Brain microvascular endothelial cell (primary cell): ENCODE data around the gene RAPGEF2.

Experiments used
- DNase-seq: peaks from one replicate; pipeline ENCODE4 v3.0.0-alpha.2; 2020
- H3K27ac ChIP-seq: fragments of 250-450 bp; sonication (Bioruptor Pico); 2 replicates; pipeline ENCODE4 v1.5.1; 2020; ENCODE audit warnings: mild to moderate bottlenecking, moderate library complexity
- H3K27me3 ChIP-seq: fragments of 250-450 bp; sonication (Bioruptor Pico); replicated peaks from 2 replicates; pipeline ENCODE4 v1.5.1; 2020; ENCODE audit warnings: mild to moderate bottlenecking
- H3K36me3 ChIP-seq: fragments of 250-450 bp; sonication (Bioruptor Pico); replicated peaks from 2 replicates; pipeline ENCODE4 v1.5.1; 2020; ENCODE audit warnings: mild to moderate bottlenecking
- H3K4me3 ChIP-seq: 2 replicates; pipeline ENCODE4 v1.5.1; 2011; ENCODE audit warnings: low read depth, mild to moderate bottlenecking, control low read depth, low read length, moderate library complexity
- in situ Hi-C: cut with HindIII; loops from 2 replicates; pipeline ENCODE4 v1.10.0; 2017; ENCODE audit warnings: low sequenced_read_pairs, low pct_ligation_motif_present
- TF ChIP-seq, protein P1 (sequence below): IDR thresholded peaks from 2 replicates; pipeline ENCODE4 v1.5.1; 2011; ENCODE audit warnings: low read depth, mild to moderate bottlenecking, moderate library complexity, low read length, control low read depth, inconsistent platforms; ENCODE audit errors: missing control alignments

Gene RAPGEF2

DNA sequence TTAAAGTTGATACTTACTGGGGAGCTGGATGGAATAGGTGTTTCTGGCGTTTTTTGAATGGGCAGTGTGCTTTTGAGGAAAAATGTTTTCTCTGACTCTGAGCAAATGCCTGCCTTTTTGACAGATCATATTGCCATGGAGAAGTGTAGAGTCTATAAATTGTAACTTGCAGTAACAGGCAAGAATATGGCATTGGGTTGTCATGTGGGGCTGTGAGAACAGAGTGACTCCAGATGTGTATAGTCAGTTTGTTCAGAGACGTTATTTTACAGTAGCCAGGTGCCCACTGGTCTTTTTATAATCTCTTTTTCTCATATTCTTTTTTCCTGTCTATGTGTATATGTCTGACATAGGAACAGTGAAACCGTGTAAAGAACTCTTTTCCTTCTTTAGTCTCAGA lies 40.8 kb downstream of the RAPGEF2 start:
- Histone ChIP-seq H3K27ac (no peak overlapping the region), H3K27me3 (no peaks in the 10 kb centered on the region), H3K4me3 (no peak overlapping the region), H3K36me3 (no peaks in the 10 kb centered on the region)
- in situ Hi-C loops, result no loop called here
- TF ChIP-seq, protein P1, sequence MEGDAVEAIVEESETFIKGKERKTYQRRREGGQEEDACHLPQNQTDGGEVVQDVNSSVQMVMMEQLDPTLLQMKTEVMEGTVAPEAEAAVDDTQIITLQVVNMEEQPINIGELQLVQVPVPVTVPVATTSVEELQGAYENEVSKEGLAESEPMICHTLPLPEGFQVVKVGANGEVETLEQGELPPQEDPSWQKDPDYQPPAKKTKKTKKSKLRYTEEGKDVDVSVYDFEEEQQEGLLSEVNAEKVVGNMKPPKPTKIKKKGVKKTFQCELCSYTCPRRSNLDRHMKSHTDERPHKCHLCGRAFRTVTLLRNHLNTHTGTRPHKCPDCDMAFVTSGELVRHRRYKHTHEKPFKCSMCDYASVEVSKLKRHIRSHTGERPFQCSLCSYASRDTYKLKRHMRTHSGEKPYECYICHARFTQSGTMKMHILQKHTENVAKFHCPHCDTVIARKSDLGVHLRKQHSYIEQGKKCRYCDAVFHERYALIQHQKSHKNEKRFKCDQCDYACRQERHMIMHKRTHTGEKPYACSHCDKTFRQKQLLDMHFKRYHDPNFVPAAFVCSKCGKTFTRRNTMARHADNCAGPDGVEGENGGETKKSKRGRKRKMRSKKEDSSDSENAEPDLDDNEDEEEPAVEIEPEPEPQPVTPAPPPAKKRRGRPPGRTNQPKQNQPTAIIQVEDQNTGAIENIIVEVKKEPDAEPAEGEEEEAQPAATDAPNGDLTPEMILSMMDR, result no peak
- no peak for DNase-seq

DNA sequence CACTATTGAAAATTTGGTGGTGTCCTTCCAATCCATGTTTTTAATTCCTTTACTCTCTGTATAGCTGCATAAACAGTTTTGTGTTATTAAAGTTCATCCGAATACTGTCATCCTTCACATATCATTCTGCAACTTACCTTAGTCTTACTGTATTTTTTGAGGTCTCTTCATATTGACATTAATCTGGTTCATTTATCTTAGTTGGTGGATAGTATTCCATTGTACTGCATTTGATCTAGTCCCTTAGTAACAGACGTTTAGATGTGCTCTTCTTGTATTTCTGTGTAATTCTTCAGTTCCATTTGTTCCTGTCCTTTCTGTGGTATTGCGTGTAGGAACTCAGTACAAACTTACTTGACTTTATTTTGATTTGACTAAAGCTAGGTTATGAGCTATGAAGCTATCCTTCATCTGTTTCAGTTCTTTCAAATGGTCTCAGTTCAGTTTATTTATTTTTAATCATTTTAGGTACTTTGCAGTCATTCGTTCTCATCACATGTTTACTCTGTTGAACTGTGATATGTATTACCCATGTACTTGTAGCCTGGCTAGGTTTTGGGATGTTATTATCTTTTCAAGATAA lies 41.3 kb downstream of the RAPGEF2 start:
- Histone ChIP-seq H3K4me3 (no peak overlapping the region), H3K27ac (no peak overlapping the region), H3K27me3 (no peaks in the 10 kb centered on the region), H3K36me3 (no peaks in the 10 kb centered on the region)
- no peak for DNase-seq
- in situ Hi-C loops, result no loop called here
- TF ChIP-seq, protein P1, result no peak

DNA sequence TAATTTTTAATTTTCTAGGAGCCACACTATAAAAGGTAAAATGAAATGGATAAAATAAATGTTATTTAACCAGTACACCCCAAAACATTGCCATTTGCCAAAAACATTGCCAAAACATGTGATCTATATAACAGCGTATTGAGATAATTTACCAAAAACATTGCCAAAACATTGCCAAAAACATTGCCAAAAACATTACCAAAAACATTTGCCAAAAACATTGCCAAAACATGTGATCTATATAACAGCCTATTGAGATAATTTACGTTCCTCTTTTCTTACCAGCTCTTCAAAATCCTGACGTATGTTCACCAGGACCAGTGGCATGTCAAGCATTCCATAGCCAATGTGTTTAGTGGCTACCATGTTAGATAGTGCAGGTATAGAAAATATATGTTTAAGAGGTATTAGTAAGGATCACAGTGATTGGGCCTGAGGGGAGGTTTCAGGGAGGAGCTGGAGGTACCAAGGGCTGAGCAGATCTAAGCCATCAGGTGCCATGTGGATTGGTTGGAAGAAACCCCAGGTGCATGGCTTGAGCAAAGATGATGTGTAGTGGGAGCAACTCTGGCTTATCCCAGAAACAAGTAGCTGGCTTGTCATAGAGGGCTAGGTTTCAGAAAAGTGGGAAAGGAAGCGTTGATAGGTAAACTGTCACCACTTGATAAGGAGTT lies 42.6 kb downstream of the RAPGEF2 start:
- H3K27ac ChIP-seq, result no peak overlapping the region

GRCh38 chr4:159145992-159146330 lies 43.1 kb downstream of the RAPGEF2 start:
- Histone ChIP-seq H3K4me3 (no peak overlapping the region), H3K27ac (no peak overlapping the region), H3K36me3 (no peaks in the 10 kb centered on the region), H3K27me3 (no peaks in the 10 kb centered on the region)
- in situ Hi-C loops, result no loop called here
- no peak for DNase-seq
- TF ChIP-seq, protein P1, result no peak

More for the DNA sequence above, 42.6 kb downstream of the RAPGEF2 start:
- in situ Hi-C loops, result no loop called here
- no peaks in the 10 kb centered on the region for H3K36me3 ChIP-seq
- no peak for DNase-seq
- H3K4me3 ChIP-seq, result no peak overlapping the region
- TF ChIP-seq, protein P1, result no peak
- H3K27me3 ChIP-seq, result no peaks in the 10 kb centered on the region

- no peaks in the 10 kb centered on the region for H3K27me3 ChIP-seq
- no peaks in the 10 kb centered on the region for H3K36me3 ChIP-seq
- no peak for DNase-seq
- no peak overlapping the region for H3K27ac ChIP-seq
- in situ Hi-C loops, result no loop called here
- no peak overlapping the region for H3K4me3 ChIP-seq
- TF ChIP-seq, protein P1, result no peak
Measured at GRCh38 chr4:159146488-159146887, 43.6 kb downstream of the RAPGEF2 start.

GRCh38 chr4:159148441-159148840 lies 45.6 kb downstream of the RAPGEF2 start:
- Histone ChIP-seq H3K27ac (no peak overlapping the region), H3K36me3 (no peaks in the 10 kb centered on the region), H3K4me3 (no peak overlapping the region), H3K27me3 (no peaks in the 10 kb centered on the region)
- in situ Hi-C loops, result no loop called here
- TF ChIP-seq, protein P1, result no peak
- DNase-seq, result no peak
